ENCODE results near the gene SEC14L3.
"Not testable (repeated sequence)": the region's sequence is repeated elsewhere in the genome, so short reads cannot be mapped to it uniquely, and the experiment has no call there.

The SEC14L3 gene

DNA sequence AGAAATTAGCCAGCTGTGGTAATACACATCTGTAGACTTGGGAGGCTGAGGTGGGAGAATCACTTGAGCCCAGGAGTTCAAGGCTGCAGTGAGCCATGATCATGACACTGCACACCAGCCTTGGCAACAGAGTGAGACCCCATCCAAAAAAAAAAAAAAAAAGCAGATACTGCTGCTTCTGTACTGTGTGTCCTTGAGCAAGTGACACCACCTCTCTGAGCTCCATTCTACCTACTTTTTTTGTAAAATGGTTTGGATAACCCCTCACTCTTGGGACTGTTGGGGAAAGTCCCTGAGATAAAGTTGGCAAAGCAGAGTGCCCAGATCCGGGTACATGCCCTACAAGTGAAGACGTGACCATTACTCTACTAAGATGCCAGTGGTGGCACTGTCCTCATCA, 2.7 kb downstream of the SEC14L3 start:
- DNase-seq (ENCODE audit: low read depth, low spot score), result no peak
- Histone ChIP-seq H3K4me3 (ENCODE audit: low read length) (no peak overlapping the region), H3K27ac (ENCODE audit: low read length) (no peak overlapping the region), H3K4me1 (ENCODE audit: control insufficient read depth, insufficient read depth, low read length) (no peaks in the 10 kb centered on the region), H3K36me3 (ENCODE audit: control insufficient read depth, insufficient read depth, low read length) (no peaks in the 10 kb centered on the region), H3K27me3 (ENCODE audit: control insufficient read depth, insufficient read depth, low read length) (no peaks in the 10 kb centered on the region), H3K9me3 (ENCODE audit: control insufficient read depth, insufficient read depth, low read length) (no peaks in the 10 kb centered on the region)
- no CpG with 5 or more reads among the region's 2 CpGs for WGBS (ENCODE audit: insufficient coverage, insufficient read length)

DNA sequence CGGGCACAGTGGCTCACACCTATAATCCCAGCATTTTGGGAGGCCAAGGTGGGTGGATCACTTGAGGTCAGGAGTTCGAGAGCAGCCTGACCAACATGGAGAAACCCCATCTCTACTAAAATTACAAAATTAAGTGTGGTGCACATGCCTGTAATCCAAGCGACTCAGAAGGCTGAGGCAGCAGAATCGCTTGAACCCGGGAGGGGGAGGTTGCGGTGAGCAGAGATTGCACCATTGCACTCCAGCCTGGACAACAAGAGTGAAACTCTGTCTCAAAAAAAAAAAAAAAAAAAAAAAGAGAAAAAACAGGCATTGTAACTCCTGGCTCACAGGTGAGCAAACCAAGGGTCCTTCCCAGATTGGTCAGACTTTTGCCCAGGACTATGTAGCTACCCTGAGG, 11.3 kb downstream of the SEC14L3 start:
- not testable (repeated sequence) for H3K27me3 ChIP-seq (ENCODE audit: control insufficient read depth, insufficient read depth, low read length); H3K9me3 ChIP-seq (ENCODE audit: control insufficient read depth, insufficient read depth, low read length); DNase-seq (ENCODE audit: low read depth, low spot score); H3K4me1 ChIP-seq (ENCODE audit: control insufficient read depth, insufficient read depth, low read length); H3K27ac ChIP-seq (ENCODE audit: low read length); H3K36me3 ChIP-seq (ENCODE audit: control insufficient read depth, insufficient read depth, low read length); H3K4me3 ChIP-seq (ENCODE audit: low read length)
- no CpG with 5 or more reads among the region's 6 CpGs for WGBS (ENCODE audit: insufficient coverage, insufficient read length)

DNA sequence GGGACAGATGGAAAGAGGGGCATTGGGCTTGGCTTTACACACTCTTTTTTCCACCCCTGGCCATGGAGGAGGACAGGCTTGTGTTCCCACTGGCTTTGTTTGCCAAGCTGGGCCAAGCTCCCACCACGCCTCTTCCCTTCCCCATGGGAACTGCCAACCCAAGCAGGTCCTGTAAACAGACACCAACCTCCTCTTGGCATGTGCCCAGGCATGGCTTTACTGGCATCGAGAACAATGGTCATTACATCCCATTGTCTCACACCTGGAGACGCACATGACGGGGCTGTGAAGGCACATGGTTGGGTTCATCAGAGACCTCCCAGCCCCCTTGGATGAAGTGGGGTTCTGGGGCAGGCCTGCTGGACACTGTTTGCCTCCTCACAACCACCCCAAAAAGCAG, 11.7 kb downstream of the SEC14L3 start:
- no peak overlapping the region for H3K4me3 ChIP-seq (ENCODE audit: low read length)
- H3K36me3 ChIP-seq (ENCODE audit: control insufficient read depth, insufficient read depth, low read length), result no peaks in the 10 kb centered on the region
- whole genome bisulfite sequencing (ENCODE audit: insufficient coverage, insufficient read length), result no CpG with 5 or more reads among the region's 4 CpGs
- H3K27me3 ChIP-seq (ENCODE audit: control insufficient read depth, insufficient read depth, low read length), result no peaks in the 10 kb centered on the region
- H3K9me3 ChIP-seq (ENCODE audit: control insufficient read depth, insufficient read depth, low read length), result no peaks in the 10 kb centered on the region
- no peak for DNase-seq (ENCODE audit: low read depth, low spot score)
- H3K27ac ChIP-seq (ENCODE audit: low read length), result no peak overlapping the region
- no peaks in the 10 kb centered on the region for H3K4me1 ChIP-seq (ENCODE audit: control insufficient read depth, insufficient read depth, low read length)

DNA sequence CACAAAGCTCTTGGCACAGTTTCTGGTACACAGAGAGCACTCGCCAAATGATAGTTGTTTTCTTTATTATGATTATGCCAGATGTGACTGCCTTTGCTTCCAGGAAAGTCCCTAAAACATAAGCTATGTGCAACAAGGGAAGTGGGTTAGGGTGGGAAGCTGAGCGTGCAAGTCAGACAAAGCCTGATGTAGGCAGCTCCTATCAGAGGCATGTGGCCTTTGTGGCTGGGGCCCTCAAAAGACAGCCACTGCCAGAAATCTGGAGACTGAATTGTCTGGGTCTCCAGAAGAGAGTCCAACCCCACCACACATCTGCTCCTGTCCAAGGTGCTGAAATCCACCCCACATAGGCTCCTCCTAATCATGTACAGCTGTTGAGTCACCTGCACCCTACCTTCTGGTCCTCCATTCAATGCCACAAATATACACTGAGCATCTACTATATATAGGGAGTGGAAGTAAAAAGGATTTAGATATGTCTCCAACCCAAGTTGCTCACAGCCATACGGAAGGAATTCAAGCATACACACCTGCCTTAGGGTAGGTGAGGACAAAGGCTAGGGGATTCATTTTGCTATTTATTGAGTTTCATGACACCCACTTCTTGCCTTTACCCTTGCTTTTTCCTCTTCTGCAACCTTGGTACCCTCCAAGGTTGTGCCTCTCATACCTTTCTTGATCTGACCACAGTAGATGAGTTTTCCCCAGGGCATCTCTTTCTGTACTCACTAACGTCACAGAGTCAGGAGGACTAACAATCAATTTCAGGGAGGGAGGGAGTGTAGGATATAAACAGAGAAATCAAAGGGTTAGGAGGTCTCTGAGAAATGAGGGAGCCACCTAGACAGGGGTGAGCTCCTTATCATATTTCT, 12.4 kb downstream of the SEC14L3 start:
- DNase-seq (ENCODE audit: low read depth, low spot score), result no peak
- WGBS (ENCODE audit: insufficient coverage, insufficient read length), result no CpG with 5 or more reads among the region's 4 CpGs
- Histone ChIP-seq H3K36me3 (ENCODE audit: control insufficient read depth, insufficient read depth, low read length) (no peaks in the 10 kb centered on the region), H3K9me3 (ENCODE audit: control insufficient read depth, insufficient read depth, low read length) (no peaks in the 10 kb centered on the region), H3K4me1 (ENCODE audit: control insufficient read depth, insufficient read depth, low read length) (no peaks in the 10 kb centered on the region), H3K27ac (ENCODE audit: low read length) (no peak overlapping the region), H3K4me3 (ENCODE audit: low read length) (no peak overlapping the region), H3K27me3 (ENCODE audit: control insufficient read depth, insufficient read depth, low read length) (no peaks in the 10 kb centered on the region)

DNA sequence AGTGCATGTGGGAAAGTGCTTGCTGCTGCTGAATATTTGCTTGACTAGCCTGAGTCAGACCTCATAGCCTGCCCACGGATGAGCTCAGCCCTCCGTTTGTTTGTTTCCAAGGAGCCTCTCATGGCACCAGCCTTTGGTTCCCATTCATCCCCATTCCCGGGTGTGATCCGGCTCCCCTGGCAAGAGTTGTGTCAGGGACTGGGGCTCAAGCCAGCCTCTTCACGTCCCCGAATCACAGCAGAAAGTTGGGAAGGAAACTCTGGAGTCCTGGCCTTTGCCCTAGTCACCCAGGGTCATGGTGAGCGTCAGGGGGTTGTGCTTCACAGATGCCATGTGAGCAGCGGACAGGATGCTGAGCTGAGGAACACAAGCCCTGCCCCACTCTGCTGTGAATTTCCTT, 13.8 kb downstream of the SEC14L3 start:
- no peak for DNase-seq (ENCODE audit: low read depth, low spot score)
- Histone ChIP-seq H3K27me3 (ENCODE audit: control insufficient read depth, insufficient read depth, low read length) (no peaks in the 10 kb centered on the region), H3K36me3 (ENCODE audit: control insufficient read depth, insufficient read depth, low read length) (no peaks in the 10 kb centered on the region), H3K4me1 (ENCODE audit: control insufficient read depth, insufficient read depth, low read length) (no peaks in the 10 kb centered on the region), H3K27ac (ENCODE audit: low read length) (no peak overlapping the region), H3K9me3 (ENCODE audit: control insufficient read depth, insufficient read depth, low read length) (no peaks in the 10 kb centered on the region), H3K4me3 (ENCODE audit: low read length) (no peak overlapping the region)
- WGBS (ENCODE audit: insufficient coverage, insufficient read length), result no CpG with 5 or more reads among the region's 8 CpGs

DNA sequence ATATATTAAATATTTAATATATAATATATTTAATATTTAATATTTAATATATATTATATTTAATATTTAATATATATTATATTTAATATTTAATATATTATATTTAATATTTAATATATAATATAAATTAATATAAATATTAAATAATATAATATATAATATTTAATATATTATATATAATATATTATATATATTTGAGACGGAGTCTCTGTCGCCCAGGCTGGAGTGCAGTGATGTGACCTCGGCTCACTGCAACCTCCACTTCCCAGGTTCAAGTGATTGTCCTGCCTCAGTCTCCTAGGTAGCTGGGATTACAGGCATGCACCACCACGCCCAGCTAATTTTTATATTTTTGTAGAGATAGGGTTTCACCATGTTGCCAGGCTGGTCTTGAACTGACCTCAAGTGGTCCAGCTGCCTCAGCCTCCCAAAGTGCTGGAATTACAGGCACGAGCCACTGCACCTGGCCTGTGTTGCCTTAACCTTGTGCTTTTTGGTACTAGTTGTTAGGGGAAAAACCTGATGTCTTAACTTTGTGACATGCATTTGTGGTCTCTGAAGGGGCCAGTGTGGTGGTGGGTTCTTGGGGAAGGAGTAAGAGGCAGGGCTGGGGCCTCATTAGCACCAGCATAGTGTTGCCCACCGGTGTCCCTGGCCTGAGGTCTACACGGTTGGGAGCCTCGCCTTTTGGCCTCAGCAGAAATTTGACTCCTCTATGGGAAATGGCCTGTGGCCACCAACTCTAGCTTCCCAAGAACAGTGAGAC, 16.6 kb downstream of the SEC14L3 start:
- WGBS (ENCODE audit: insufficient coverage, insufficient read length), result no CpG with 5 or more reads among the region's 8 CpGs
- H3K27ac ChIP-seq (ENCODE audit: low read length), result no peak overlapping the region
- no peaks in the 10 kb centered on the region for H3K27me3 ChIP-seq (ENCODE audit: control insufficient read depth, insufficient read depth, low read length)

DNA sequence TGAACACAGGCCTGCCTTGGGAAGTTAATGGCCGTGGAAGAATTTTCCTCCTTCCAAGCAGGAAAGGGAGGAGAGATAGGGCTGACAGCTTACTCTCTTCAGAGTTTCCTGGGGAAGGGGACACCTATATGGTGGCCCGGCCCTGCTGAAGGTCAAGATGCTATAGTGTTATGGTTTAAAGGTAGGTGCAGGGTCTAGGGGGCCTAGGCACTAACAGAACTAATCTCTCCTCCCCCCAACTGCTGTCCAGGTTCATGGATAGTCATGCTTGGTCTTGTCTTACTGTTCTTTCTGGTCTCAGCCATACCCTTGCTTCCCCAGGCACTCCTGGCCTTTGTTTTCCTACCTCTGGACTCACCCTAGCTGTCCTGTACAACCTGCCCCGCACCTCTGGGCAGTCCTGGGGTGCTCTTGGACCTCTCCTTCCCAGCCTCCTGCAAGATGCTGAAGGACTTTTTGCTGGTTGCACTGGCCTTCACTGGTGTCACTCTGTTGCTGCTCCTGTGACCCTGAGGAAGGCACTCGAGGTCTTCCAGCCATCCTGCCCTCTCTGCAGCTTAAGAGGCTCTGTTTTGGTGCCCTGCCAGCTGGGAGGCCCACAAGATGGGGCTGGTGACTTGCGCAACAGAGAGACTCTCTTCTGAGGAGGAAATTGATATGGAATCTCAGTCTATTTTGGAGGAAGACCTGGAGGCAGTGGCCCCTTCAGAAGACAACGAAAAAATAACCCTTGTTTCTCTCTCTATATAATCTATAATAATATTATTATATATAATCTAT, 17.9 kb downstream of the SEC14L3 start:
- no CpG with 5 or more reads among the region's 6 CpGs for WGBS (ENCODE audit: insufficient coverage, insufficient read length)

More for the DNA sequence above, 16.6 kb downstream of the SEC14L3 start:
- no peaks in the 10 kb centered on the region for H3K36me3 ChIP-seq (ENCODE audit: control insufficient read depth, insufficient read depth, low read length)
- H3K4me3 ChIP-seq (ENCODE audit: low read length), result no peak overlapping the region
- no peaks in the 10 kb centered on the region for H3K9me3 ChIP-seq (ENCODE audit: control insufficient read depth, insufficient read depth, low read length)
- DNase-seq (ENCODE audit: low read depth, low spot score), result no peak
- H3K4me1 ChIP-seq (ENCODE audit: control insufficient read depth, insufficient read depth, low read length), result no peaks in the 10 kb centered on the region

DNA sequence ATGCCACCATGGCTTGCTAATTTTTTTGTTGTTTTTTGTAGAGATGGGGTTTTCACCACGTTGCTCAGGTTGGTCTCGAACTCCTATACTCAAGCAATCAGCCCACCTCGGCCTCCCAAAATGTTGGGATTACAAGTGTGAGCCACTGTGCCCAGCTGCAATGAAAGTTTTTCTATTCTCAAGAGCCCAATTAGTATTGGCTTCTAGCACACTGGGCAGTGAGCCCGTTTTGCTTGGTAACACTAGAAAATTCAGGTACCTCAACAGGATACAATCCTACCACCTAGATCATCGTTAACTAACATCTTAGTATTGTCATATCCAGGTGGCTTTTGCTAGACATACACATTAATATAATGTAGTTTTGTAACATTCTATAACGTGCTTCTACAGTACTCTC, 19.0 kb downstream of the SEC14L3 start:
- H3K27ac ChIP-seq (ENCODE audit: low read length), result no peak overlapping the region
- H3K9me3 ChIP-seq (ENCODE audit: control insufficient read depth, insufficient read depth, low read length), result no peaks in the 10 kb centered on the region
- DNase-seq (ENCODE audit: low read depth, low spot score), result no peak
- no peaks in the 10 kb centered on the region for H3K27me3 ChIP-seq (ENCODE audit: control insufficient read depth, insufficient read depth, low read length)
- no CpG with 5 or more reads among the region's 6 CpGs for WGBS (ENCODE audit: insufficient coverage, insufficient read length)
- H3K4me3 ChIP-seq (ENCODE audit: low read length), result no peak overlapping the region
- H3K4me1 ChIP-seq (ENCODE audit: control insufficient read depth, insufficient read depth, low read length), result no peaks in the 10 kb centered on the region
- no peaks in the 10 kb centered on the region for H3K36me3 ChIP-seq (ENCODE audit: control insufficient read depth, insufficient read depth, low read length)

More for the DNA sequence above, 17.9 kb downstream of the SEC14L3 start:
- Histone ChIP-seq H3K27me3 (ENCODE audit: control insufficient read depth, insufficient read depth, low read length) (no peaks in the 10 kb centered on the region), H3K4me3 (ENCODE audit: low read length) (no peak overlapping the region), H3K9me3 (ENCODE audit: control insufficient read depth, insufficient read depth, low read length) (no peaks in the 10 kb centered on the region), H3K4me1 (ENCODE audit: control insufficient read depth, insufficient read depth, low read length) (no peaks in the 10 kb centered on the region), H3K36me3 (ENCODE audit: control insufficient read depth, insufficient read depth, low read length) (no peaks in the 10 kb centered on the region), H3K27ac (ENCODE audit: low read length) (no peak overlapping the region)
- no peak for DNase-seq (ENCODE audit: low read depth, low spot score)

DNA sequence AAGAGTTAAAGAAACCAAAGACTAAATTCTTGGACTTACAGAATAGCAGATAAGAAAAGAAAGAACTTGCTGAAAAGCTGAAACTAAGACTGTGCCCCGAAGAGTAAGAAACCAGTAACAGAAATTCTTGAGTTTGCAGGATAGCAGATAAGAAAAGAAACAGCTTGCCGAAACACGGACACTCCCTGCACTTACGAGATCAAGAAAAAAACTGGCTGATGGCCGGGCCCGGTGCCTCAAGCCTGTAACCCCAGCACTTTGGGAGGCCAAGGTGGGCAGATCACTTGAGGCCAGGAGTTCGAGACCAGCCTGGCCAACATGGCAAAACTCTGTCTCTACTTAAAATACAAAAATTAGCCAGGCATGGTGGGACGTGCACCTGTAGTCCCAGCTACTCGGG, 20.3 kb downstream of the SEC14L3 start:
- DNase-seq (ENCODE audit: low read depth, low spot score); H3K36me3 ChIP-seq (ENCODE audit: control insufficient read depth, insufficient read depth, low read length); H3K27ac ChIP-seq (ENCODE audit: low read length); H3K27me3 ChIP-seq (ENCODE audit: control insufficient read depth, insufficient read depth, low read length); H3K9me3 ChIP-seq (ENCODE audit: control insufficient read depth, insufficient read depth, low read length); H3K4me1 ChIP-seq (ENCODE audit: control insufficient read depth, insufficient read depth, low read length); H3K4me3 ChIP-seq (ENCODE audit: low read length): not testable (repeated sequence)
- no CpG with 5 or more reads among the region's 9 CpGs for WGBS (ENCODE audit: insufficient coverage, insufficient read length)

DNA sequence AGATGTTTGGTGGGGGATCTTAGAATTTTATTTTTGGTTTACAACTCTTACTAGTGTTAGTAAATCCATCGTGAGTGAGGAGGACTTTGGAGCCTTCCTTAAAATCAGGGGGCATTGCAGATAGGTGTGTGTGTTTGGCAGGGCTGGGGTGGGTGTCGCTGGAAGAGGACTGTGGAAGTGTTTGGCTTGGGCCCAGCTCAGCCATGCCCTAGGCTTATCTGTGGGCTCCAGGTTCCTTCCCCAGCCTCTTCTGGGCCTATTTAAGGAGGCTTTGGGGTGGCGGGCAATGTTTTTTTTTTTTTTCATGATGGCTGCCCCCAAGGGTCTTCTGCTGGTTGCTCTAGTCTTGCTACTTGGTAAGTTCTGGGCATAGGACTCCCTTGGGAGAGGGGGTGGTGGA, 24.2 kb downstream of the SEC14L3 start:
- Histone ChIP-seq H3K9me3 (ENCODE audit: control insufficient read depth, insufficient read depth, low read length) (no peaks in the 10 kb centered on the region), H3K36me3 (ENCODE audit: control insufficient read depth, insufficient read depth, low read length) (no peaks in the 10 kb centered on the region), H3K4me3 (ENCODE audit: low read length) (no peak overlapping the region), H3K27ac (ENCODE audit: low read length) (no peak overlapping the region), H3K27me3 (ENCODE audit: control insufficient read depth, insufficient read depth, low read length) (no peaks in the 10 kb centered on the region), H3K4me1 (ENCODE audit: control insufficient read depth, insufficient read depth, low read length) (peaks cover 6% of the 10 kb centered on the region)
- DNase-seq (ENCODE audit: low read depth, low spot score), result no peak
- WGBS (ENCODE audit: insufficient coverage, insufficient read length), result no CpG with 5 or more reads among the region's 3 CpGs

Measured in iPS DF 6.9 (cell line).